ENCODE measurements around the gene SLC7A14. TPM values are rescaled to one million over a fixed set of nuclear protein-coding genes. Genes with fewer than 3 reads are reported as not detected.

SLC7A14 gene
- polyA plus RNA-seq, 2 of the 4 experiments (the other 2 are of a cell fraction) = not detected

DNA sequence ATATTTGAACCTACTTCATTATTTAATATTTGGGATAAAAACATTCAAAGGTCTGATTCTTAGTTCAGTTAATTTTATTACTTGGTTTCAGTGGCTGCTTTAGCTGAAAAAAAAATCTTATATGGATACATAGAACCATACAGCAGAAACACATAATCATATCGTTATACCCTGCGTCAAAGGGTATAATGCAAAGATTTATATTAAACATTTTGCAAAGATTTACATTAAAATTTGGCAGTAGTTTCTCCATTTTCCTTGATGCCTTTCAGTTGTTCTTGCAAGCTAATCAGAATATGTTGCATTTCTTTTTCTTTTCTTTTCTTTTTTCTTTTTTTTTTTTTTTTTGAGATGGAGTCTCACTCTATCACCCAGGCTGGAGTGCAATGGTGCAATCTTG, 135.8 kb downstream of the SLC7A14 start:
- 88% methylated on average over 2 of the region's 2 CpGs for WGBS (ENCODE audit: missing lambda C conversion rate)
- POLR2A ChIA-PET = no interaction called here
- TF ChIP-seq CBX2 (IDR thresholded peaks at IDR 0.05; ENCODE audit: borderline replicate concordance, low read depth) (no peak), HOXA7 (CRISPR knock-in tag; IDR thresholded peaks at IDR 0.05) (no peak), CBX8 (IDR thresholded peaks at IDR 0.05) (no peak), RFX5 (IDR thresholded peaks at IDR 0.05) (no peak), PHF8 (IDR thresholded peaks at IDR 0.05; ENCODE audit: borderline replicate concordance, low read depth) (no peak), JUN (IDR thresholded peaks at IDR 0.05) (no peak), KDM1A (IDR thresholded peaks at IDR 0.05; ENCODE audit: low read depth) (no peak), ZNF302 (CRISPR knock-in tag; IDR thresholded peaks at IDR 0.05) (no peak), POLR2AphosphoS2 (conservative IDR thresholded peaks at IDR 0.05; ENCODE audit: low read length) (no peak), ZSCAN20 (CRISPR knock-in tag; IDR thresholded peaks at IDR 0.05) (no peak), TFCP2L1 (CRISPR knock-in tag; IDR thresholded peaks at IDR 0.05) (no peak), ZFP36 (IDR thresholded peaks at IDR 0.05; ENCODE audit: borderline replicate concordance, partially characterized antibody) (no peak), FOXS1 (CRISPR knock-in tag; IDR thresholded peaks at IDR 0.05) (no peak), FOSL2 (IDR thresholded peaks at IDR 0.05) (no peak), FOSL2 (CRISPR knock-in tag; IDR thresholded peaks at IDR 0.05) (no peak), EHF (CRISPR knock-in tag; IDR thresholded peaks at IDR 0.05) (no peak)
- TF ChIP-seq, protein P1, sequence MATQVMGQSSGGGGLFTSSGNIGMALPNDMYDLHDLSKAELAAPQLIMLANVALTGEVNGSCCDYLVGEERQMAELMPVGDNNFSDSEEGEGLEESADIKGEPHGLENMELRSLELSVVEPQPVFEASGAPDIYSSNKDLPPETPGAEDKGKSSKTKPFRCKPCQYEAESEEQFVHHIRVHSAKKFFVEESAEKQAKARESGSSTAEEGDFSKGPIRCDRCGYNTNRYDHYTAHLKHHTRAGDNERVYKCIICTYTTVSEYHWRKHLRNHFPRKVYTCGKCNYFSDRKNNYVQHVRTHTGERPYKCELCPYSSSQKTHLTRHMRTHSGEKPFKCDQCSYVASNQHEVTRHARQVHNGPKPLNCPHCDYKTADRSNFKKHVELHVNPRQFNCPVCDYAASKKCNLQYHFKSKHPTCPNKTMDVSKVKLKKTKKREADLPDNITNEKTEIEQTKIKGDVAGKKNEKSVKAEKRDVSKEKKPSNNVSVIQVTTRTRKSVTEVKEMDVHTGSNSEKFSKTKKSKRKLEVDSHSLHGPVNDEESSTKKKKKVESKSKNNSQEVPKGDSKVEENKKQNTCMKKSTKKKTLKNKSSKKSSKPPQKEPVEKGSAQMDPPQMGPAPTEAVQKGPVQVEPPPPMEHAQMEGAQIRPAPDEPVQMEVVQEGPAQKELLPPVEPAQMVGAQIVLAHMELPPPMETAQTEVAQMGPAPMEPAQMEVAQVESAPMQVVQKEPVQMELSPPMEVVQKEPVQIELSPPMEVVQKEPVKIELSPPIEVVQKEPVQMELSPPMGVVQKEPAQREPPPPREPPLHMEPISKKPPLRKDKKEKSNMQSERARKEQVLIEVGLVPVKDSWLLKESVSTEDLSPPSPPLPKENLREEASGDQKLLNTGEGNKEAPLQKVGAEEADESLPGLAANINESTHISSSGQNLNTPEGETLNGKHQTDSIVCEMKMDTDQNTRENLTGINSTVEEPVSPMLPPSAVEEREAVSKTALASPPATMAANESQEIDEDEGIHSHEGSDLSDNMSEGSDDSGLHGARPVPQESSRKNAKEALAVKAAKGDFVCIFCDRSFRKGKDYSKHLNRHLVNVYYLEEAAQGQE (IDR thresholded peaks at IDR 0.05) = no peak
- TF ChIP-seq, protein P2, sequence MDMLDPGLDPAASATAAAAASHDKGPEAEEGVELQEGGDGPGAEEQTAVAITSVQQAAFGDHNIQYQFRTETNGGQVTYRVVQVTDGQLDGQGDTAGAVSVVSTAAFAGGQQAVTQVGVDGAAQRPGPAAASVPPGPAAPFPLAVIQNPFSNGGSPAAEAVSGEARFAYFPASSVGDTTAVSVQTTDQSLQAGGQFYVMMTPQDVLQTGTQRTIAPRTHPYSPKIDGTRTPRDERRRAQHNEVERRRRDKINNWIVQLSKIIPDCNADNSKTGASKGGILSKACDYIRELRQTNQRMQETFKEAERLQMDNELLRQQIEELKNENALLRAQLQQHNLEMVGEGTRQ (IDR thresholded peaks at IDR 0.05) = no peak
- TF ChIP-seq, protein P3, sequence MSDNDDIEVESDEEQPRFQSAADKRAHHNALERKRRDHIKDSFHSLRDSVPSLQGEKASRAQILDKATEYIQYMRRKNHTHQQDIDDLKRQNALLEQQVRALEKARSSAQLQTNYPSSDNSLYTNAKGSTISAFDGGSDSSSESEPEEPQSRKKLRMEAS (IDR thresholded peaks at IDR 0.05) = no peak
- TF ChIP-seq, protein P4, sequence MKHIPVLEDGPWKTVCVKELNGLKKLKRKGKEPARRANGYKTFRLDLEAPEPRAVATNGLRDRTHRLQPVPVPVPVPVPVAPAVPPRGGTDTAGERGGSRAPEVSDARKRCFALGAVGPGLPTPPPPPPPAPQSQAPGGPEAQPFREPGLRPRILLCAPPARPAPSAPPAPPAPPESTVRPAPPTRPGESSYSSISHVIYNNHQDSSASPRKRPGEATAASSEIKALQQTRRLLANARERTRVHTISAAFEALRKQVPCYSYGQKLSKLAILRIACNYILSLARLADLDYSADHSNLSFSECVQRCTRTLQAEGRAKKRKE (CRISPR knock-in tag; IDR thresholded peaks at IDR 0.05; ENCODE audit: low read depth) = no peak
- no peak for DNase-seq (ENCODE audit: low read depth in 1 of 2, low spot score in 1 of 2)
- Histone ChIP-seq H3K4me3 (no peak overlapping the region), H3K4me2 (no peak overlapping the region), H3K9me3 (no peaks in the 10 kb centered on the region), H3K27ac (no peak overlapping the region), H3K4me1 (no peaks in the 10 kb centered on the region)
- no peak for FAIRE-seq
- ATAC-seq = no peak
- CTCF ChIA-PET = no interaction called here

DNA sequence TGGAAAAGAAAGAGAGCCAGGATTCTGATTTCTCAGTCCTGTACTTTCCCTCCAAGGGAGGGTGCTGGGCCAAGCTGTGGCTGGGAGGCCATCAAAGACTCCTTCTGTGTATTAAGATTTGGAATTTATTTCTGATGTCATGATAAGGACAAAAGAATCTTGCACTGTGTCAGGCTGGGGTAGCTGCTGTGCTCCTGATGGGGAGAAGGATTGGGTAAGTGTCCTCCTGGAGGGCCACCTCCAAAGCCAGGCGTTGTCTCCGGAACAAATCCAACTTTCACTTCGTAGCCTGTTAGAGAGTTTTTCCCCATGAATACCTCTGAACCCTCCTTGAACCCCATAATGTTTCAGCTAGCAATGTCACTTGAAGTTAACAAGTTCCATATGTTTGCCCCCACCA, 137.3 kb downstream of the SLC7A14 start:
- ATAC-seq (no peak), DNase-seq (ENCODE audit: low read depth in 1 of 2, low spot score in 1 of 2) (no peak), FAIRE-seq (no peak)
- Histone ChIP-seq H3K4me1 (no peaks in the 10 kb centered on the region), H3K27ac (no peak overlapping the region), H3K4me2 (no peak overlapping the region), H3K4me3 (no peak overlapping the region), H3K9me3 (no peaks in the 10 kb centered on the region)
- WGBS (ENCODE audit: missing lambda C conversion rate) = 92% methylated on average over 3 of the region's 3 CpGs
- TF ChIP-seq KDM5A (IDR thresholded peaks at IDR 0.05) (no peak), RCOR1 (IDR thresholded peaks at IDR 0.05; ENCODE audit: low read depth, low read length) (no peak), TFCP2L1 (CRISPR knock-in tag; IDR thresholded peaks at IDR 0.05) (no peak), JUN (IDR thresholded peaks at IDR 0.05) (no peak), SREBF2 (IDR thresholded peaks at IDR 0.05) (no peak), PHF8 (IDR thresholded peaks at IDR 0.05; ENCODE audit: borderline replicate concordance, low read depth) (no peak), FOXS1 (CRISPR knock-in tag; IDR thresholded peaks at IDR 0.05) (no peak), HOXA7 (CRISPR knock-in tag; IDR thresholded peaks at IDR 0.05) (no peak)
- CTCF ChIA-PET = interaction anchor here (0.9 to 1.2 kb wide), 3 partner anchors 17 to 38 kb away, joined by 3 to 4 read pairs (median 4); no protein-coding TSS in a partner anchor
- POLR2A ChIA-PET = no interaction called here
